ENCODE results near the gene VCL.
A peak's percentile ranks its signal among the peaks of the same experiment; 100 is the strongest.
"Not testable (repeated sequence)": the region's sequence is repeated elsewhere in the genome, so short reads cannot be mapped to it uniquely, and the experiment has no call there.

VCL gene

GRCh38 chr10:73997787-73998622, at the start of gene VCL:
Gene VCL, plus strand, starts transcription at chr10:73998116. Its CDS starts 92 bp downstream, at chr10:73998208.
- DNase-seq (ENCODE audit: low read depth), result peak; percentile 88

- DNase-seq (ENCODE audit: low read depth), result no peak
These were observed 48.8 kb upstream of the VCL start for GRCh38 chr10:73948947-73949633.

- no peak for DNase-seq (ENCODE audit: low read depth)
These were observed 47.6 kb upstream of the VCL start for GRCh38 chr10:73950155-73950948.

GRCh38 chr10:73953665-73954064, 44.3 kb upstream of the VCL start:
- DNase-seq (ENCODE audit: low read depth), result peak; percentile 65

- no peak for DNase-seq (ENCODE audit: low read depth)
These were observed 43.2 kb upstream of the VCL start for GRCh38 chr10:73954737-73955136.

- no peak for DNase-seq (ENCODE audit: low read depth)
These were observed 42.2 kb upstream of the VCL start for GRCh38 chr10:73955719-73956118.

- no peak for DNase-seq (ENCODE audit: low read depth)
These were observed 41.2 kb upstream of the VCL start for GRCh38 chr10:73956476-73957359.

GRCh38 chr10:73959484-73960243, 38.3 kb upstream of the VCL start:
- no peak for DNase-seq (ENCODE audit: low read depth)

- DNase-seq (ENCODE audit: low read depth), result no peak
These were observed 35.5 kb upstream of the VCL start for GRCh38 chr10:73962386-73962785.

GRCh38 chr10:73963533-73963932, 34.4 kb upstream of the VCL start:
- DNase-seq (ENCODE audit: low read depth), result not testable (repeated sequence)

- no peak for DNase-seq (ENCODE audit: low read depth)
These were observed 33.2 kb upstream of the VCL start for GRCh38 chr10:73964743-73965142.

- not testable (repeated sequence) for DNase-seq (ENCODE audit: low read depth)
These were observed 32.5 kb upstream of the VCL start for GRCh38 chr10:73965267-73965889.

- peak; percentile 100 for DNase-seq (ENCODE audit: low read depth)
These were observed 31.8 kb upstream of the VCL start for GRCh38 chr10:73965890-73966768.

- no peak for DNase-seq (ENCODE audit: low read depth)
These were observed 30.9 kb upstream of the VCL start for GRCh38 chr10:73967022-73967429.

GRCh38 chr10:73967544-73967943, 30.4 kb upstream of the VCL start:
- no peak for DNase-seq (ENCODE audit: low read depth)

- no peak for DNase-seq (ENCODE audit: low read depth)
These were observed 29.8 kb upstream of the VCL start for GRCh38 chr10:73968098-73968521.

GRCh38 chr10:73969224-73969841, 28.6 kb upstream of the VCL start:
- no peak for DNase-seq (ENCODE audit: low read depth)

GRCh38 chr10:73970845-73971244, 27.1 kb upstream of the VCL start:
- no peak for DNase-seq (ENCODE audit: low read depth)

Data from GM04503 (cell line).